SK-N-SH treated with all-trans-retinoic acid at 6 μM for 48 hours (cell line): ENCODE measurements around the gene ADAMTSL1.

Experiments
- ATAC-seq: fragments of 200-7000 bp; cut with Tn5 transposase; 3 replicates; pipeline ENCODE4 v1.9.1; 2020; ENCODE audit warnings: mild to moderate bottlenecking, moderate library complexity
- ARNTL ChIP-seq: fragments of 450-650 bp; formaldehyde crosslinking; IDR thresholded peaks from 2 replicates; pipeline ENCODE4 v1.5.0; 2020; ENCODE audit warnings: low read depth, mild to moderate bottlenecking, moderate library complexity, borderline replicate concordance
- BACH2 ChIP-seq: fragments of 250-450 bp; sonication (Bioruptor Pico); IDR thresholded peaks from 2 replicates; pipeline ENCODE4 v1.9.0; 2021; ENCODE audit warnings: mild to moderate bottlenecking, borderline replicate concordance
- CREB5 ChIP-seq: fragments of 250-450 bp; sonication (Bioruptor Pico); IDR thresholded peaks from 2 replicates; pipeline ENCODE4 v1.5.1; 2020; ENCODE audit warnings: low read depth, mild to moderate bottlenecking, moderate library complexity
- CSDC2 ChIP-seq: fragments of 250-450 bp; sonication (Bioruptor Pico); IDR thresholded peaks from 2 replicates; pipeline ENCODE4 v1.5.0; 2020; ENCODE audit warnings: mild to moderate bottlenecking, moderate library complexity
- CSRNP3 ChIP-seq: fragments of 250-450 bp; sonication (Bioruptor Pico); IDR thresholded peaks from 2 replicates; pipeline ENCODE4 v1.5.1; 2021; ENCODE audit warnings: mild to moderate bottlenecking, moderate library complexity
- GLIS3 ChIP-seq: fragments of 250-450 bp; sonication (Bioruptor Pico); IDR thresholded peaks from 2 replicates; pipeline ENCODE4 v1.5.0; 2020; ENCODE audit warnings: mild to moderate bottlenecking, moderate library complexity
- ISL1 ChIP-seq: fragments of 250-450 bp; sonication (Bioruptor Pico); IDR thresholded peaks from 2 replicates; pipeline ENCODE4 v2.1.2; 2022; ENCODE audit warnings: mild to moderate bottlenecking, moderate library complexity
- OSR1 ChIP-seq: fragments of 250-450 bp; sonication (Bioruptor Pico); IDR thresholded peaks from 2 replicates; pipeline ENCODE4 v1.8.0; 2022; ENCODE audit warnings: moderate library complexity, mild to moderate bottlenecking, inconsistent platforms
- POU6F1 ChIP-seq: fragments of 250-450 bp; sonication (Bioruptor Pico); IDR thresholded peaks from 2 replicates; pipeline ENCODE4 v1.8.0; 2021; ENCODE audit warnings: low read depth, mild to moderate bottlenecking, moderate library complexity, borderline replicate concordance
- PPARA ChIP-seq: fragments of 250-450 bp; sonication (Bioruptor Pico); IDR thresholded peaks from 2 replicates; pipeline ENCODE4 v1.5.0; 2020; ENCODE audit warnings: mild to moderate bottlenecking, borderline replicate concordance
- RARB ChIP-seq: fragments of 250-450 bp; sonication (Bioruptor Pico); IDR thresholded peaks from 2 replicates; pipeline ENCODE4 v1.8.0; 2021; ENCODE audit warnings: mild to moderate bottlenecking, moderate library complexity
- SNAI2 ChIP-seq: fragments of 250-450 bp; sonication (Bioruptor Pico); IDR thresholded peaks from 2 replicates; pipeline ENCODE4 v1.5.0; 2020; ENCODE audit warnings: mild to moderate bottlenecking, moderate library complexity
- TCF4 ChIP-seq: fragments of 250-450 bp; sonication (Bioruptor Pico); IDR thresholded peaks from 2 replicates; pipeline ENCODE4 v1.8.0; 2021; ENCODE audit warnings: mild to moderate bottlenecking, moderate library complexity, borderline replicate concordance
- TOX ChIP-seq: fragments of 250-450 bp; sonication (Bioruptor Pico); IDR thresholded peaks from 2 replicates; pipeline ENCODE4 v1.8.0; 2021; ENCODE audit warnings: mild to moderate bottlenecking, moderate library complexity, borderline replicate concordance
- ZC3H10 ChIP-seq: fragments of 250-450 bp; sonication (Bioruptor Pico); IDR thresholded peaks from 2 replicates; pipeline ENCODE4 v1.5.1; 2021; ENCODE audit warnings: mild to moderate bottlenecking, moderate library complexity
- ZFP3 ChIP-seq: fragments of 250-450 bp; sonication (Bioruptor Pico); IDR thresholded peaks from 2 replicates; pipeline ENCODE4 v1.5.0; 2020; ENCODE audit warnings: mild to moderate bottlenecking, moderate library complexity
- ZFP30 ChIP-seq: fragments of 450-650 bp; formaldehyde crosslinking; IDR thresholded peaks from 2 replicates; pipeline ENCODE4 v1.5.0; 2022; ENCODE audit warnings: mild to moderate bottlenecking, moderate library complexity
- ZNF70 ChIP-seq: fragments of 450-650 bp; formaldehyde crosslinking; IDR thresholded peaks from 2 replicates; pipeline ENCODE4 v1.5.0; 2020; ENCODE audit warnings: mild to moderate bottlenecking, moderate library complexity
- ZNF8 ChIP-seq: fragments of 450-650 bp; formaldehyde crosslinking; IDR thresholded peaks from 2 replicates; pipeline ENCODE4 v1.5.0; 2020; ENCODE audit warnings: mild to moderate bottlenecking, moderate library complexity

Gene ADAMTSL1

GRCh38 chr9:18448101-18448500 is 25.9 kb upstream of the ADAMTSL1 start:
- TF ChIP-seq CSDC2 (CRISPR knock-in tag) (no peak), CREB5 (CRISPR knock-in tag) (no peak), TOX (no peak), ZNF70 (CRISPR knock-in tag) (no peak), OSR1 (CRISPR knock-in tag) (no peak), ZNF8 (no peak)
- ATAC-seq: no peak

GRCh38 chr9:18451406-18451805 is 22.5 kb upstream of the ADAMTSL1 start:
- TF ChIP-seq SNAI2 (CRISPR knock-in tag) (no peak), POU6F1 (CRISPR knock-in tag) (no peak), OSR1 (CRISPR knock-in tag) (no peak), ISL1 (CRISPR knock-in tag) (no peak), GLIS3 (CRISPR knock-in tag) (no peak), RARB (no peak), ZFP3 (CRISPR knock-in tag) (no peak), CSRNP3 (CRISPR knock-in tag) (no peak), ARNTL (CRISPR knock-in tag) (no peak), ZFP30 (CRISPR knock-in tag) (no peak), CREB5 (CRISPR knock-in tag) (no peak), ZC3H10 (CRISPR knock-in tag) (no peak), PPARA (CRISPR knock-in tag) (no peak), TCF4 (CRISPR knock-in tag) (no peak), ZNF8 (no peak)
- no peak for ATAC-seq

- no peak for ATAC-seq
- no peak for TF ChIP-seq ZFP3 (CRISPR knock-in tag)
- no peak for TF ChIP-seq CREB5 (CRISPR knock-in tag)
- TF ChIP-seq ZNF8: no peak
- TF ChIP-seq TCF4 (CRISPR knock-in tag): no peak
- no peak for TF ChIP-seq GLIS3 (CRISPR knock-in tag)
- TF ChIP-seq ISL1 (CRISPR knock-in tag): no peak
- TF ChIP-seq CSRNP3 (CRISPR knock-in tag): no peak
- no peak for TF ChIP-seq TOX
- TF ChIP-seq RARB: no peak
Measured at GRCh38 chr9:18452276-18452675, 21.7 kb upstream of the ADAMTSL1 start.

GRCh38 chr9:18456624-18457237 is 17.2 kb upstream of the ADAMTSL1 start:
- ATAC-seq: no peak
- TF ChIP-seq BACH2: no peak
- no peak for TF ChIP-seq ZFP3 (CRISPR knock-in tag)
- no peak for TF ChIP-seq TCF4 (CRISPR knock-in tag)
- TF ChIP-seq TOX: no peak
- TF ChIP-seq ZNF70 (CRISPR knock-in tag): no peak
- TF ChIP-seq CSDC2 (CRISPR knock-in tag): no peak
- TF ChIP-seq CSRNP3 (CRISPR knock-in tag): no peak
